Pancreas (tissue), 10 donors: ENCODE data around the gene RAPGEF3. TPM values are rescaled to one million over a fixed set of nuclear protein-coding genes. Genes with fewer than 3 reads are reported as not detected.

Experiments
- ATAC-seq, 4 donors: fragments of 200-7000 bp; cut with Tn5 transposase; one replicate each; pipeline versions ENCODE4 v1.8.0 to v1.9.1; 2020; ENCODE audit warnings: mild to moderate bottlenecking in 4 of 4, moderate library complexity in 4 of 4
- DNase-seq, 6 donors: peaks; one replicate each; pipeline ENCODE4 v3.0.0-alpha.2; 2020
- FAIRE-seq: peaks from 2 replicates; lab custom pipeline; 2012; peaks lifted over from hg19 to GRCh38; lab: Jason Lieb, UNC
- H3K27ac ChIP-seq, 4 donors: fragments of 200-600 bp; sonication (generic); 1 replicate in 3 of 4; 2 replicates in 1 of 4; pipeline versions ENCODE4 v1.5.0 to v1.8.0; 2020
- H3K27me3 ChIP-seq, 4 donors: fragments of 200-600 bp; one replicate each; pipeline ENCODE4 v1.8.0; 2021
- H3K36me3 ChIP-seq, 3 donors: fragments of 200-600 bp; sonication (generic) in 1 of 3; one replicate each; pipeline versions ENCODE4 v1.5.0 to v1.8.0; 2020 to 2021
- H3K4me1 ChIP-seq, 3 donors: fragments of 200-600 bp; one replicate each; pipeline ENCODE4 v1.8.0; 2021
- H3K4me3 ChIP-seq, 4 donors: fragments of 200-600 bp; sonication (generic) in 2 of 4; one replicate each; pipeline versions ENCODE4 v1.5.0 to v1.8.0; 2020 to 2021
- H3K9me3 ChIP-seq, 4 donors: fragments of 200-600 bp; one replicate each; pipeline ENCODE4 v1.8.0; 2021
- CTCF ChIP-seq, 4 donors: fragments of 200-600 bp; sonication (generic) in 3 of 4; IDR thresholded peaks; one replicate each; pipeline versions ENCODE4 v1.5.0 to v1.8.0; 2021; ENCODE audit warnings: antibody characterized with exemption in 4 of 4
- WGBS, 2 donors: extraction: QIAGEN DNeasy Blood & Tissue Kit; methylation state at CpG; one replicate each; pipeline ENCODE4 v1.1.7; 2013; 5-methylcytosine and 5-hydroxymethylcytosine counted together
- intact Hi-C, 3 donors: fragments of 100-400 bp; cut with DNase I; formaldehyde crosslinking; loops; one replicate each; pipeline versions ENCODE4 v1.11.1 to v1.14.2; 2022
- polyA plus RNA-seq, 2 donors: library from polyadenylated mRNA; stranded (reverse); fragments of 200-250 nt; gene quantifications; one replicate each; pipeline ENCODE4 v1.2.3, GENCODE V29; 2013
- total RNA-seq, 6 donors: library from RNA; stranded (reverse); fragmentation: NEBNext Ultra II Directional in 4 of 6; extraction: Animal tissue kit (Norgen Biotek cat#: 25700) in 4 of 6; gene quantifications; one replicate each; pipeline versions ENCODE4 v1.2.1 to v1.2.4, GENCODE V29; 2021 to 2023
- donor health status: healthy with polysubstance abuse.
- donor health status: DM: no; HTN: no; CAD: no; lungs with moderate emphysema.
- donor health status: DM: no; HTN: no; CAD: no.
- donor health status: control.
- donor health status: control.
- donor health status: Bipolar disorder and iron deficiency.
- donor health status: DM: yes; HTN: yes; CAD: no.
- donor health status: DM: no; HTN: no; CAD: no.
- donor health status: DM: no; HTN: no; CAD: no.
- donor health status: DM: yes; HTN: yes; CAD: no.

Gene RAPGEF3
- total and polyA plus RNA-seq, 8 donors, result 2.5 to 54.4 (median 5.5) TPM

- Histone ChIP-seq H3K4me1 (peaks cover 0 to 3% (median 0%) of the 10 kb centered on the region in 3 donors), H3K27ac (no peak overlapping the region), H3K36me3 (no peaks in the 10 kb centered on the region), H3K4me3 (no peak overlapping the region), H3K9me3 (no peaks in the 10 kb centered on the region), H3K27me3 (no peaks in the 10 kb centered on the region)
- TF ChIP-seq CTCF (IDR thresholded peaks at IDR 0.05), result no peak
- intact Hi-C loops, result no loop called here
- DNase-seq (peak in 1 of 6 donors; percentile 20), FAIRE-seq (no peak), ATAC-seq (no peak)
- 67 to 77% methylated on average over 16 of the region's 16 CpGs for WGBS, 2 donors
These were observed 13.1 kb downstream of the RAPGEF3 start for GRCh38 chr12:47745485-47746041.

GRCh38 chr12:47744778-47745436 is 13.8 kb downstream of the RAPGEF3 start:
- 62 to 64% methylated on average over 8 of the region's 8 CpGs for WGBS, 2 donors
- no peaks in the 10 kb centered on the region for H3K36me3 ChIP-seq
- no peak overlapping the region for H3K4me3 ChIP-seq
- ATAC-seq, result no peak
- peaks cover 0 to 3% (median 0%) of the 10 kb centered on the region in 3 donors for H3K4me1 ChIP-seq
- no peak overlapping the region for H3K27ac ChIP-seq
- H3K9me3 ChIP-seq, result no peaks in the 10 kb centered on the region
- DNase-seq, result no peak
- intact Hi-C loops, result loop anchor here in 2 of 3 donors (5.0 kb wide), 1 partner anchor 32 kb away; no protein-coding TSS in a partner anchor
- FAIRE-seq, result no peak
- H3K27me3 ChIP-seq, result no peaks in the 10 kb centered on the region
- TF ChIP-seq CTCF (IDR thresholded peaks at IDR 0.05), result no peak

- peaks cover 0 to 3% (median 0%) of the 10 kb centered on the region in 3 donors for H3K4me1 ChIP-seq
- no peaks in the 10 kb centered on the region for H3K9me3 ChIP-seq
- no peak for FAIRE-seq
- no peaks in the 10 kb centered on the region for H3K27me3 ChIP-seq
- 26 to 30% methylated on average over 10 of the region's 10 CpGs for WGBS, 2 donors
- ATAC-seq, result peak; percentile 86 to 94 (median 90)
- peak; percentile 61 to 75 (median 70) for TF ChIP-seq CTCF (IDR thresholded peaks at IDR 0.05)
- DNase-seq, result peak in 5 of 6 donors; percentile 72 to 84 (median 79)
- no peaks in the 10 kb centered on the region for H3K36me3 ChIP-seq
- no peak overlapping the region for H3K4me3 ChIP-seq
- H3K27ac ChIP-seq, result no peak overlapping the region
- intact Hi-C loops, result loop anchor here in 2 of 3 donors (5.0 kb wide), 1 partner anchor 33 kb away; no protein-coding TSS in a partner anchor
These were observed 14.6 kb downstream of the RAPGEF3 start for GRCh38 chr12:47744005-47744651.

GRCh38 chr12:47743311-47743860 is 15.3 kb downstream of the RAPGEF3 start:
- ATAC-seq, result no peak
- H3K27ac ChIP-seq, result no peak overlapping the region
- H3K27me3 ChIP-seq, result no peaks in the 10 kb centered on the region
- FAIRE-seq, result no peak
- H3K36me3 ChIP-seq, result no peaks in the 10 kb centered on the region
- no peaks in the 10 kb centered on the region for H3K9me3 ChIP-seq
- intact Hi-C loops, result loop anchor here in 2 of 3 donors (5.0 kb wide), 1 partner anchor 34 kb away; no protein-coding TSS in a partner anchor
- H3K4me3 ChIP-seq, result no peak overlapping the region
- DNase-seq, result no peak
- WGBS, 2 donors, result 58 to 66% methylated on average over 9 of the region's 9 CpGs
- TF ChIP-seq CTCF (IDR thresholded peaks at IDR 0.05), result no peak
- peaks cover 0 to 3% (median 0%) of the 10 kb centered on the region in 3 donors for H3K4me1 ChIP-seq
